Bronchial epithelial cell (primary cell): Measurements from ENCODE around the gene CELSR2. TPM values are rescaled to one million over a fixed set of nuclear protein-coding genes. Genes with fewer than 3 reads are reported as not detected.
A peak's percentile ranks its signal among the peaks of the same experiment; 100 is the strongest.

Source experiments
- DNase-seq: peaks from one replicate; pipeline ENCODE4 v3.0.0-alpha.2; 2010; ENCODE audit warnings: low read depth
- FAIRE-seq: peaks from 2 replicates; lab custom pipeline; 2011; peaks lifted over from hg19 to GRCh38; lab: Jason Lieb, UNC
- H3K27me3 ChIP-seq: 2 replicates; pipeline ENCODE4 v1.5.1; 2011; ENCODE audit warnings: low read length; ENCODE audit not compliant: control insufficient read depth, insufficient read depth
- H3K36me3 ChIP-seq: 2 replicates; pipeline ENCODE4 v1.5.1; 2011; ENCODE audit warnings: low read length; ENCODE audit not compliant: control insufficient read depth, insufficient read depth
- H3K4me3 ChIP-seq: 2 replicates; pipeline ENCODE4 v1.5.1; 2011; ENCODE audit warnings: mild to moderate bottlenecking, low read depth, low read length, control low read depth
- CTCF ChIP-seq: IDR thresholded peaks from 2 replicates; pipeline ENCODE4 v1.5.1; 2011; ENCODE audit warnings: mild to moderate bottlenecking, moderate library complexity, low read length, control low read depth, inconsistent platforms; ENCODE audit not compliant: insufficient read depth, severe bottlenecking
- total RNA-seq: library from RNA; depleted of rRNA; stranded (reverse); fragments of >200 nt; gene quantifications from 2 replicates; pipeline ENCODE4 v1.2.1, GENCODE V29; 2014

The CELSR2 gene
- total RNA-seq, 1 donor from 2014 or later: 9.2 TPM

- FAIRE-seq: no peak
- H3K27me3 ChIP-seq: no peaks in the 10 kb centered on the region
- H3K36me3 ChIP-seq: peaks cover 30% of the 10 kb centered on the region
- no peak for DNase-seq
- no peak overlapping the region for H3K4me3 ChIP-seq
- no peak for TF ChIP-seq CTCF
Observed at GRCh38 chr1:109259674-109260557, 10.6 kb downstream of the CELSR2 start.

GRCh38 chr1:109261006-109261405, 11.7 kb downstream of the CELSR2 start:
- DNase-seq: no peak
- H3K36me3 ChIP-seq: peaks cover 37% of the 10 kb centered on the region
- TF ChIP-seq CTCF: no peak
- H3K4me3 ChIP-seq: no peak overlapping the region
- no peak for FAIRE-seq
- no peaks in the 10 kb centered on the region for H3K27me3 ChIP-seq

GRCh38 chr1:109261578-109261977, 12.2 kb downstream of the CELSR2 start:
- Histone ChIP-seq H3K27me3 (no peaks in the 10 kb centered on the region), H3K4me3 (no peak overlapping the region), H3K36me3 (peaks cover 40% of the 10 kb centered on the region)
- DNase-seq: no peak
- FAIRE-seq: no peak
- TF ChIP-seq CTCF: no peak

- TF ChIP-seq CTCF: no peak
- no peak for FAIRE-seq
- H3K36me3 ChIP-seq: peaks cover 45% of the 10 kb centered on the region
Observed at GRCh38 chr1:109262231-109263055, 13.1 kb downstream of the CELSR2 start.

GRCh38 chr1:109263234-109263596, 13.9 kb downstream of the CELSR2 start:
- FAIRE-seq: peak; percentile 62

More at GRCh38 chr1:109262231-109263055, 13.1 kb downstream of the CELSR2 start:
- H3K4me3 ChIP-seq: no peak overlapping the region
- H3K27me3 ChIP-seq: no peaks in the 10 kb centered on the region
- DNase-seq: no peak

More at GRCh38 chr1:109263234-109263596, 13.9 kb downstream of the CELSR2 start:
- no peak overlapping the region for H3K4me3 ChIP-seq
- peaks cover 51% of the 10 kb centered on the region for H3K36me3 ChIP-seq
- TF ChIP-seq CTCF: no peak
- H3K27me3 ChIP-seq: no peaks in the 10 kb centered on the region
- peak; percentile 95 for DNase-seq
